Vagina (tissue), 2 donors: Measurements from ENCODE around the gene CSTF1.

Source experiments
- POLR2A ChIP-seq, 2 donors: fragments of 450-650 bp; IDR thresholded peaks; one replicate each; pipeline ENCODE4 v1.6.1; 2017; ENCODE audit warnings: antibody characterized with exemption in 2 of 2, mild to moderate bottlenecking in 2 of 2, moderate library complexity in 2 of 2
- POLR2AphosphoS5 ChIP-seq, 2 donors: sonication (generic); formaldehyde crosslinking; IDR thresholded peaks; one replicate each; pipeline ENCODE4 v1.9.0; 2017; ENCODE audit warnings: antibody characterized with exemption in 2 of 2, mild to moderate bottlenecking in 2 of 2, low read depth in 1 of 2; ENCODE audit not compliant: insufficient read depth in 1 of 2
- TF ChIP-seq, protein P1 (sequence below), 3 experiments: fragments of 450-650 bp in 2 of 3; fragments of 200-600 bp in 1 of 3; sonication (generic) in 1 of 3; IDR thresholded peaks; one replicate each; pipeline ENCODE4 v1.5.1; 2017 to 2019; ENCODE audit warnings: antibody characterized with exemption in 3 of 3, mild to moderate bottlenecking in 2 of 3, moderate library complexity in 2 of 3

DNA sequence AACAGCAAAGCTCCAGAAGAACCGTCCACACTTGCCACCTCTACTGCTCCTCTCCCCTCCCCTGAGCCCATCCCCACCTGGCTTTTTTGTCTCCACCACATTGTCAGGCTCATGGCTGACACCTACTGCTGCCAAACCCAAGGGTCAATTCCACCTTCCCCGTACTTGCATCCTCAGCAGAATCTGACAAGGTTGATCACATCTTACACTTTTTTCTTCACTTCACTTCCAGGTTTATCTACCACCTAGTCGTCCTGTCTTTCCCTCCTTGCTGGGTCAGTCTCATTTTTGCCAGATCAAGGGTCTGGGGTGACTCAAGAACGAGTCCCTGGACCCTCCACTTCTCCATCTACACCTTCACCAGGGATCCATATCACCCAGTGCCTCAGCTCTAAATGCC is 3.6 kb upstream of the CSTF1 start:
- TF ChIP-seq, protein P1, sequence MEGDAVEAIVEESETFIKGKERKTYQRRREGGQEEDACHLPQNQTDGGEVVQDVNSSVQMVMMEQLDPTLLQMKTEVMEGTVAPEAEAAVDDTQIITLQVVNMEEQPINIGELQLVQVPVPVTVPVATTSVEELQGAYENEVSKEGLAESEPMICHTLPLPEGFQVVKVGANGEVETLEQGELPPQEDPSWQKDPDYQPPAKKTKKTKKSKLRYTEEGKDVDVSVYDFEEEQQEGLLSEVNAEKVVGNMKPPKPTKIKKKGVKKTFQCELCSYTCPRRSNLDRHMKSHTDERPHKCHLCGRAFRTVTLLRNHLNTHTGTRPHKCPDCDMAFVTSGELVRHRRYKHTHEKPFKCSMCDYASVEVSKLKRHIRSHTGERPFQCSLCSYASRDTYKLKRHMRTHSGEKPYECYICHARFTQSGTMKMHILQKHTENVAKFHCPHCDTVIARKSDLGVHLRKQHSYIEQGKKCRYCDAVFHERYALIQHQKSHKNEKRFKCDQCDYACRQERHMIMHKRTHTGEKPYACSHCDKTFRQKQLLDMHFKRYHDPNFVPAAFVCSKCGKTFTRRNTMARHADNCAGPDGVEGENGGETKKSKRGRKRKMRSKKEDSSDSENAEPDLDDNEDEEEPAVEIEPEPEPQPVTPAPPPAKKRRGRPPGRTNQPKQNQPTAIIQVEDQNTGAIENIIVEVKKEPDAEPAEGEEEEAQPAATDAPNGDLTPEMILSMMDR (IDR thresholded peaks at IDR 0.05), result no peak
- TF ChIP-seq POLR2A (IDR thresholded peaks at IDR 0.05) (no peak), POLR2AphosphoS5 (IDR thresholded peaks at IDR 0.05; ENCODE audit: insufficient read depth in 1 of 2, low read depth in 1 of 2) (no peak)
